HG02763 (cell line): ENCODE data around the gene PERCC1.

ENCODE experiments used
- ATAC-seq: cut with Tn5 transposase; IDR thresholded peaks from one replicate; pipeline ENCODE4 v1.9.1; 2021; ENCODE audit warnings: mild to moderate bottlenecking, moderate library complexity; ENCODE audit not compliant: unreplicated experiment

PERCC1 gene

DNA sequence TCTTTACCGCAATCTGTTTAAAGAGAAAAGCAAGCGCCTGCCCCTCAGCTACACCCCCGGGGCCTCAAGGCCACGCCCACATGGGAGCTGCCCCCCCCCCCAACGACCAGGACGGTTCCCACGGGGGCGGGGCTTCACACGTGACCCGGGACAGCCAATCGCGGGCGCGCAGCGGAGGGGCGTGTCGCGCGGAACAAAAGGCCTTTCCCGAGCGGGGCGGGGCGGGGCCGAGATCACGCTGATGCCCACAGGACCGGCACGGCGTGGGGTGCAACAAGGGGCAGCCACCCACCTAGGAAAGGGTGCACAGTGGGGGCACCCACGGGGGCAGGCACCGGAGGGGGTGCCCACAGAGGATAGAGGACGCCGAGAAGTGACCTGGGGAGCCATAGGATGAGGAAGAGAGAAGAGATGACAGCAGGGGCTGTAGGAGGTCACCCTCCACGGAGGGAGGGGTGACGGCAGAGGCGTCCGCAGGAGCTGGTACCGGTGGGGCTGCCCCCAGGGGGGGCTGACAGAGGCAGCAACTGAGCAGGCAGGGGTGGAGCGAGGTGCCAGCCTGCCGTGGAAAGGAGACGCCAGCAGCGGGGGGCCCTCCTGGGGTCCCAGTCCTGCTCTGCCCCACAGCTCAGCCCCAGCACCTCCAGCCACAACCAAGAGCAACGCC is 22.6 kb upstream of the PERCC1 start:
- ATAC-seq: peak; percentile 67

DNA sequence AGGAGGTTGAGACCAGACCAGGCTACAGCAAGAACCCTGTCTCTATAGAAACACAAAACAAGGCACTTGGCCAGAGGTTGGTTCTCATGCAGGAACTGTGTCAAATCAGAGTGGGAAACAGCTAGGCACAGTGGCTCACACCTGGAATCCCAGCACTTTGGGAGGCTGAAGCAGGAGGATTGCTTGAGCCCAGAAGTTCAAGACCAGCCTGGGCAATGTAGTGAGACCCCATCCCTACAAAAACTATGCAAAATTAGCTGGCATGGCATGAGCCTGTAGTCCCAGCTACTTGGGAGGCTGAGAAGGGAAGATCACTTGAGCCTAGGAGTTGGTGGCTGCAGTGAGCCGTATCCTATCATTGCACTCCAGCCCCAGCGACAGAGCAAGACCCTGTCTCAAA is 18.0 kb upstream of the PERCC1 start:
- no peak for ATAC-seq

- ATAC-seq: peak; percentile 43
Measured at GRCh38 chr16:1413684-1414531, 17.0 kb upstream of the PERCC1 start.

GRCh38 chr16:1414532-1415260 is 16.2 kb upstream of the PERCC1 start, which contains the start of gene UNKL:
TSS of gene UNKL (minus strand) at chr16:1414704. CDS start at chr16:1414691, 13 bp downstream.
- peak; percentile 50 for ATAC-seq

- ATAC-seq: no peak
Measured at GRCh38 chr16:1416521-1416941, 14.3 kb upstream of the PERCC1 start.

- ATAC-seq: no peak
Measured at GRCh38 chr16:1420111-1420539, 10.8 kb upstream of the PERCC1 start.

- no peak for ATAC-seq
Measured at GRCh38 chr16:1422076-1422475, 8.8 kb upstream of the PERCC1 start.

DNA sequence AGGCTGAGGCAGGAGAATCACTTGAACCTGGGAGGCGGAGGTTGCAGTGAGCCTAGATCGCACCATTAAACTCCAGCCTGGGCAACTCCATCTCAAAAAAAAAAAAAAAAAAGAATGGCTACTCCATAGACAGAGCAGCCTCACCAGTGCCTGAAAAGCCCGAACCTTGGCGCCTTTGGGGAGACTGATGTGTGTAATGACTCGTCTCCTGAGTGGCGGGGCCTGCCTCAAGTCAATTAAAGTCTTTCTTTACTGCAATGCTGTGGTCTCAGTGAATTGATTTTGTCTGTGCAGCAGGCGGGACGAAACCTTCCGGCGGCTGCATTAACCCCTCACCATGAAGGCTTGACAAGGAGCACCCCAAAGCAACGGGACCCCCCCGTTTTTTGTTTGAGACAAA is 6.8 kb upstream of the PERCC1 start:
- ATAC-seq: no peak

DNA sequence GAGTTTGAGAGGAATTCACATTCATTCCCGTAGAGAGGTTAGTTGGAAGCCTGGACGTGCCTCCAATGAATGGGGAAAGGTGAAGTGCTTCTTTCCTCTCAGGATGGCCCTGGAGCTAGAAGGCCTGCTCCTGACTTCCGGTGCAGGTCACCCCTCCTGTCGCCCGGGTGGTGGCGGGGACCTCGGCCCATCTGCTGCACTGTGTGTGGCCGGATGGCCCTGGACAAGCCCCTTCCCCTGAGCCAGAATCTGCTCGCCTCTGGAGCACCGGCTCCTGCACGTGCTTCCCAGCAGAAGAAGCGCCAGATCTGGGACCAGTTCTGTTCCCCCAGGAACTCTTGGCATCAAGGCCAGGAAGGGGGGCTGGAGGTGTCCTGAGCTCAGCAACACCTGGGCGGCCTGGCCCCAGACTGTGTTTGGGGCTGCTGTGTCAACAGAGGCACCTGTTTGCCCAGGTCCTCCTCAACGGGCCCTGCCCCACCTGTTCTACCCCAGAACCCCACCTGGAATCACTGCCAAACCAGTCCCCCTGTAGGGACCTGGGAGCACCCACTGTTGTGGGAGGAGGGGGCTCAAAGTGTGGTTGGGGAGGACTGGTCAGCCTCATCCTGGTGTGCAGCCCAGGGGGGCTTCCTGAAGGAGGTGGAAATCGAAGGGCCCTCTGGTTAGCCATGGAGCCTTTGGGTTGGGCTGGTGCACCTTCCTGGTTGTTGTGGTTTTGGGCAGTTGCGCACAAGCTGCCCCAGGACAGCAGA is 5.1 kb upstream of the PERCC1 start:
- no peak for ATAC-seq

DNA sequence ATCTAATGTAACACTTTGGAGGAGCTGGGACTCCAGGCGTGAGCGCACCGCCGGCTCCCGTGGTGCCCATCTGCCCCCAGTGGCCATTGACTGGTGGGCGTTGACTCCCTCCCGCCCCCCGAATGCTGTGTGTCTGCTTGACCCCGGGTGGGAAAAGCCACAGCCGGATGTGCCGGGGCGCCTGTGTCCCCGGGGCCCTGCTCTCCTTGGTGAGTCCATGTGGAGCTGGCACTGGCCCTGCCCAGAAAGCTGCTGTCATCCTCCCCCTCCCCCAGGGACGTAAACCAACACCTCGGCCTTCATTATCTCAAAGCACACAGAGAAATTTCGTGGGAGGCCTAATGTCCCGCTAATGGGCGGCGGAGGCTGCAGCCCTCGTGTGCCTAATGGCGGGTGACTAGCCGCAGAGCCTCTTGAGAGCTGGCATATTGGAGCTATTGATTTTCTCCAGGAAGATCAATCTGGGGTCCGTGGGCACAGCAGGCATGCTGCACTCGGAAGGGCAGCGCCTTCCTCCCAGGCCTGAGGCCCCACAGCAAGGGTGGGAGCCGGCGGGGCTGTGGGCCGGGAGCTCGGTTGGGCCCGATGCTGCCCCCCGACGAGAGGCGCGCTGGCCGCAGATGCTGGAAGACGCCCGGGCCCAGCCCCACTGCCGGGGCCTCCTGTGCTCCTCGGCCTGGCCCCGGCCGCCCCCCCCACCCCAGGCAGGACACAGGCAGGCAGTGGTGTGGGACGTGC is 4.0 kb upstream of the PERCC1 start:
- no peak for ATAC-seq

DNA sequence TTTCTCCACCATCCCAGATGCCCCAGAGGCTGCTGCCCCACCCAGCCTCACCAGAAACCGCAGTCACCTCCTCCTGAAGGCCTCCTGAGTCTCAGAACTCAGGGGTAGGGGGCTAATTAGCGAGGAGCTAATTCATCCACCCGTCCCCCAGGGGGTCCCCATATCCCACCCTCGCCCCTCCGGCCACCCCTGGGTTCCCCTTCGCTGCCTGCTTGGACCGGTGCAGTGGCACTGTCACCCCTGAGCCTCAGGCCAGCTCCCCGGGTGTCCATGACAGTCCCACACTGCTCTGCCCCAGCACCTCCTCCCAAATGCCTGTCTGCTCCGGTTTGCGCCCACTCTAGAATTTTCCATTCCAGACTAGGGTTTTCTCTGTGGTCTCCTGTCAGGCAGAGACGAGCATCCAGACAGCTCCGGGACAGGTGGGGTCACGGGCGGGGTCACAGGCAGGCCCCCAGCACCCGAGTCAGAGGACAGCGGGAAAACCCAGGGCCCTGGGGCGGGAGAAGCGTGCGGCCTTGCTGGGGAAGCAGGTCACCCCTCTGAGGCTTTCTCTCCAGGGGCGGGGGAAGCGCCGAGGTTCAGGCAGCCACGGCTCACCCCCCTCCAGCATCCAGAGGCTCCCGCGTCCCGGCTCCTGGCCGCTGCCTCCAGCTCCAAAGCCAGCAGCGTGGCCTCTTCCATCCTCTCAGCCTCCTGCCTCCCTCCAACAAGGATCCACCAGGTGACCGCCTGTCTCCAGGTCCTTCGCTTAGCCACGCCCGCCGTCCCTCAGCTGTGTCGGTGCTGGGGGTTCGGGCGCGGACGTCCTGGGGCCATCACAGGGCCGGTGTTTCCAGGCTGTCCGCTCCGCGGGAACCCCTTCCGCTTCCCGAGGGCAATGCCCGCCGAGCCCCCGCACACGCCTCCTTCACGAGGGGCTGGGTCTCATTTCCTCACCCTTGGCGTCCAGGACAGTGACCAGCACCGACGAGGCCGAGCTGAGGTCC is 3.1 kb upstream of the PERCC1 start:
- ATAC-seq: no peak

DNA sequence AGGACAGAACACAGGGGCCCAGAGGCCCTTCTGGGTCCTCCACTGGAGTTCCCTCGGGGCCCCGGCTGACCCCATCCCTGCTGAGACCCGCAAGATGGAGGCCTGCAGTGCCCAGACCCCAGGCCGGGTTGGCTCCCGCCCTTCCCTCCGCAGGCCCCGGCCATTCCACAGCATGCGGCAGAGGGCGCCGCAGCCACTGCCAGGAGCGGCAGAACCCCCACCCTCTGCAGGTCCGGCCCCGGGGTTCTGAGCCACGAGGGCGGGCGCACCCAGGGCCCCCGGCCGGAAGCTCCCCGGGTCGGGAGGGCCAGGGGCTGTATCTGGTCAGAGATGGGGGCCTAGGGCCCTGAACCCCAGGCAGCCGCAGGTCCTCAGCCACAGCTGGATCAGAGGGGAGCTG is 2.4 kb upstream of the PERCC1 start:
- ATAC-seq: no peak

DNA sequence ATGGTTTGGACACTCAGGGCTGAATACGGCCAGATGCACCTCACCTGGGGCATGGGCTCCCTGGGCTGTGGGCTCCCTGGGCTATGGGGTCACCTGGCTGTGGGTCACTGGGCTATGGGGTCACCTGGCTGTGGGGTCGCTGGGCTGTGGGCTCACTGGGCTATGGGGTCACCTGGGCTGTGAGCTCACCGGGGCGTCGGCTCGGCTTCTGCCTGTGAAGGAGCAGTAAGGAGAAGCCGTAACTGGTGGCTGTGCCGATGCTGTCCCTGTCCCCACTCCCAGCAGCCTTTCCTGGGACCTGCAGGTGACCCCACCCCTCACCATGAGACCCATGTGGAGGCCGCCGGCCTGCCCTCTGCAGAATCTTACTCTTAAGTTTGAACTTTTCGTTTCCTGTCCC is 1.9 kb upstream of the PERCC1 start:
- ATAC-seq: no peak

GRCh38 chr16:1429631-1430030 is 1.2 kb upstream of the PERCC1 start:
- no peak for ATAC-seq

DNA sequence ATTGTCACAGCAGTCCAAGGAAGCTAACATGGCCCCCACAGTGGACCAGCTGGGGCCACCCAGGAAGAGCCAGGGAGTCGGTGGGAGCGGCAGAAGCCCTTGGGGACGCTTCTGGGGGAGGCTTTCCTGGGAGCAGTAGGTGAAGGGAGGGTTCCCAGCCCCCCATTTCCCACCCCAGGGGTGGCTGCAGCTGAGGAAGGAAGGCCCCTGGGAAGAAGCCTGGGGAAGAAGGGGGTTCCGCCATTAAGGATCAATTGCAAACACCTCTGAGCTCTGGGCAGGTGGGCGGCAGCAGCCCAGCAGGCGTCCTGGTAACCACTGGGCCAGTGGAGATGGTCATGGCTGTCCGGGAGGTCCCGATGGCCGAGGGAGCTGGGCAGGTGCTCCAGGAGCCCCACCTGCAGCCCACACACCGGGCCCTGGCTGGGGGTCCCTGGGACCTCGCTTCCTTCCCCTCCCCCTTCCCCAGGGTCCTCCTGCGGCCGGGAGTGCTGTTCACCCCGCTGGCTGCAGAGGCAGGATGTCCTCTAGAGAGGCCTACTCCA is 592 bp upstream of the PERCC1 start:
- no peak for ATAC-seq

DNA sequence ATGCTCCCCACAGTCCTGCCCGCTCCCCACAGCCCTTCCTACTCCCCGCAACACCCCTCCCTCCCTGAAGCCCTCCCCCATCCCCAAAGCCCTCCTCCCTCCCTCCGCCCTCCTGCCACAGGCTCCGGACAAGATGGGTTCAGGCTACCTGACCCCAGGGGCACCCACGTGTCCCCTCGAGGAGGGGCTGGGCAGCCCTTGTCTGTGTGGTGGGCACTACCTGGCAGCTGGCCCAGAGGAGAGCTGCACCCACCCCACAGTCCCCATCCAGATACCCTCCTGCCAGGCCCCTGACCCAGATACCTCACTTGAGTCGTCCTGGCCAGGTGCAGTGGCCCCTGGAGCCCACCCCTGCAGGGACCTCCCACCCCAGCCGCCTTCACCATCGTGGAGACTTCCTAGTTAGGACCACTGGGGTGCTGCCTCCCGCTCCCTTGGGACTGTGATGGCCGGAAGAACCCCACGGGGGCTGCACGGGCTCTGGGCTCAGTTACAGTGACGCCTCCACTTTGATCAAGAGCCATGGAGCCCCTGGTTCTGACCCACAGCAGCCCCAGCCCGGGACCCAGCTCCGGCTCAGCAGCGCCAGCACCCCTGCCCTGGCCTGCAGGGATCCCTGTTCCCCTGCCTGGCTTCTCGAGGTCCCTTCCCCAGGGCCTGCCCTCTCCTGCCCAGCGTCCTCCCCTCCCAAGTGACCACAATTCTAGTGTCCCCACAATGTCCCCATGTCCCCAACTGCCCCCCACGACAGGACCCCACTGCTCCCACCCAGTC is 806 bp downstream of the PERCC1 start:
- ATAC-seq: no peak

DNA sequence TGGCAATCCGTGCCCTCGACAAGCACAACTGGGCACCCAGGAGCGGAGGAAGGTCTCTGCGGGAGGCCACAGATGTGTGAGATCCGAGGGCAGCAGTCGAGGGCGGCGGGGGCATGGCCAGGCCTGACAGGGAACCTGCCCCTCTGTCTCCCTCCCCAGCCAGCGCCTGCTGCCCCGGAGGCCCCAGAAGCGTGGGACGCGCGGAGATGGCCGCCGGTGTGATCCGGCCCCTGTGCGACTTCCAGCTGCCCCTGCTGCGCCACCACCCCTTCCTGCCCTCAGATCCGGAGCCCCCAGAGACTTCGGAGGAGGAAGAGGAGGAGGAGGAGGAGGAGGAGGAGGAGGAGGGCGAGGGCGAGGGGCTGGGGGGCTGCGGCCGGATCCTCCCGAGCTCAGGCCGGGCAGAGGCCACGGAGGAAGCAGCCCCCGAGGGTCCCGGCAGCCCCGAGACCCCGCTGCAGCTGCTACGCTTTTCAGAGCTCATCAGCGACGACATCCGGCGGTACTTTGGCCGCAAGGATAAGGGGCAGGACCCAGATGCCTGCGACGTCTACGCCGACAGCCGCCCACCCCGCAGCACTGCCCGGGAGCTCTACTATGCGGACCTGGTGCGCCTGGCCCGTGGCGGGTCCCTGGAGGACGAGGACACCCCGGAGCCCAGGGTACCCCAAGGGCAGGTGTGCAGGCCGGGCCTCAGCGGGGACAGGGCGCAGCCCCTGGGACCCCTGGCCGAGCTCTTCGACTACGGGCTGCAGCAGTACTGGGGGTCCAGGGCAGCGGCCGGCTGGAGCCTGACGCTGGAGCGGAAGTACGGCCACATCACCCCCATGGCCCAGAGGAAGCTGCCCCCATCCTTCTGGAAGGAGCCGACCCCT is 1.7 kb downstream of the PERCC1 start:
- no peak for ATAC-seq
